HG03575 (cell line): ENCODE data around the gene POLD1.
"Not testable (repeated sequence)": the region's sequence is repeated elsewhere in the genome, so short reads cannot be mapped to it uniquely, and the experiment has no call there.

Experiments
- ATAC-seq: cut with Tn5 transposase; IDR thresholded peaks from one replicate; pipeline ENCODE4 v1.9.1; 2021; ENCODE audit not compliant: unreplicated experiment, insufficient number of reproducible peaks, low FRiP score; ENCODE audit errors: extremely low read depth

POLD1 gene

DNA sequence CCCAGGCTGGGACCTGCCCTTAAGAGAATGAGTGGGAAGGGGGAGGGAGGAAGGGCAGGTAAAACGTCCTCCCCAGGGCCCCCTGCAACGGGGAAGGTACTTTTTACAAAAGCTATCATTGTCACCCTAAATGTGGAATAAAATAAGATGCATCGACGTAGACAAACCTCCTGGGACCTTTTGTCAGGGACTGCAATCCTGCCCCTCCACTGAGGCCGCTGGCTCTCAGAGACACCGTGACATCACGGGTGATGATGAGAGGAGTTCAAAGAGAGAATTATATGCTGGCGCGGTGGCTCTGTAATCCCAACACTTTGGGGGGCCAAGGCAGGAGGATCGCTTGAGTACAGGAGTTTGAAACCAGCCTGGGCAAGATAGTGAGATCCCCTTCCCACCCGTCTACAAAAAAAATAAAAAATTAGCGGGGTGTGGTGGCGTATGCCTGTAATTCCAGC is 46.8 kb downstream of the POLD1 start:
- ATAC-seq, result no peak

DNA sequence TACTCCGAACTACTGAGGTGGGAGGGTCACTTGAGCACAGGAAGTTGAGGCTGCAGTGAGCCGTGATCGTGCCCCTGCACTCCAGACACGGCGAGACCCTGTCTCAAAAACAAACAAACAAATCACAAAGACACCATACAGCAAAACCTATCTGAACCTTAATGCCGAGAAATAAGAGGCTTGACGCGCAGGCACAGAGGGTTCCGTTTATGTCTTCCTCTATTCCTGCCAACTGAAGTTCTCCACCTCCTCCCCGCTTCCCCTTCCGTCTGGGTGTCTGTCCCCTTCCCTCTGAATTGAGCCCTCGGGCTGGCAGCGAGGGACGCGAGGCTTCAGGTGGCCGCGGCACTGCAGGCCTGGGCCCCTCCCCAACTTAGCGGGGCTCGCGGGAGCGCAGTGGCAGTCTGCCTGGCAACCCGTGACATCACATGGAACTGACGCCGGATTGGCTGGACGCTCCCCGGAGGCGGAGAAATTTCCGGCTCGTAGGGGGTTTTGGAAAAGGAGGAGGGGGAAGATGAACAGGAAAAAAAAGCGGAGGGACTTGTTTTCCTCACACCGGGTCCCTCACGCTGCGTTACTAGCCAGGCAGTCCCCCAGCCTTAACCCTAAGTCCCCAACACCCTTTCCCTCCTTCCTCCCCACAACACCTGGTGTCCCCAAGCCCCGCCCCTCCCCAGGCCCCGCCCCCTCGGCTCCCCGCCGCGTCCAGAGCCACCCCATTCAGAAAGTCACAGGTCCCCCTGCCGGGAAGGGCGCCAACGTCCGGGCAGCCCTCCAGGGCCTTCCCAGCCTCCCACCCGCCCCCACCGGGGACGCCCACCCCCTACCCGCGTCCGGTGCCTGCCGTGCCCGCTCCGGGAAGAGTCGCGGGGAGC is 47.4 kb downstream of the POLD1 start:
- no peak for ATAC-seq

DNA sequence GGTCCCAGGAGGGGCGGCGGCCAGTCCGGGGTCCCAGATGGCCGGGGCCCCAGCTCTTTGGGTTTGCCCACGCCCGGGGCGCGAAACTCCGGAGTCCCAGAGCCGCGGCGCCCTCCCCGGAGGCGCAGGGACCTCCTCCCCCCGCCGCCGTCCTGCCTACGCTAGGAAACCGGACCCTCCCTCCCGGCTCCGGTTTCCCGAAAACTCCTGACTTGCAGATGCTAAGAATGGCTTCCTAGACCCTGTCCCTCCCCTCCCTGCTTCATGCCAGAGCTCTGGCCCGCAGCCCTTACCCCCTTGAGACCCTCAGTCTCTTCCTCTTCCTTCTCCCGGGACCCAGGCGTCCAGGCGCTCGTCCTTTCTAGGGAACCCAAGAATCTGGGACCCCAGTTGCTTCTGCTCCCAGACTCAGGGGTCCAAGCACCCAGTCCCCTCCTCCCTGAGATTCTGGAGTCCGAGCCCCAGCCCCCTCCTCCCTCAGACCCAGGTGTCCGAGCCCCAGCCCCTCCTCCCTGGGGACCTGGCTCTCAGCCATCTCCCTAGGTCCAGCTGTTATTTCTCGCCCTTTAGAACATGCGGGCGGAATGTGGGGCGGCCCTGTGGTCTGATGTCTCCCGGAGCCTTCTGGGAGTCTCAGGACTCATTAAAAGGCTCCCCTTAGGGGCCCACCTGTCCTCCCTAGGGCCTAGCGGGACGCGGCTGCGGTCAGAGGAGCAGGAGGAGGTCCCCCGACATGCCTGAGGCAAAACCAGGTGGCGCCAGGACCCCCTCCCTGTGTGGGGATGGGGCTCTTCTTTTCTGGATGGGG is 48.3 kb downstream of the POLD1 start, which contains the start of gene MYBPC2:
TSS of gene MYBPC2 (plus strand) at position 672 of the 808 bp plus-strand sequence. CDS start at position 734, 62 bp downstream.
- ATAC-seq, result no peak

DNA sequence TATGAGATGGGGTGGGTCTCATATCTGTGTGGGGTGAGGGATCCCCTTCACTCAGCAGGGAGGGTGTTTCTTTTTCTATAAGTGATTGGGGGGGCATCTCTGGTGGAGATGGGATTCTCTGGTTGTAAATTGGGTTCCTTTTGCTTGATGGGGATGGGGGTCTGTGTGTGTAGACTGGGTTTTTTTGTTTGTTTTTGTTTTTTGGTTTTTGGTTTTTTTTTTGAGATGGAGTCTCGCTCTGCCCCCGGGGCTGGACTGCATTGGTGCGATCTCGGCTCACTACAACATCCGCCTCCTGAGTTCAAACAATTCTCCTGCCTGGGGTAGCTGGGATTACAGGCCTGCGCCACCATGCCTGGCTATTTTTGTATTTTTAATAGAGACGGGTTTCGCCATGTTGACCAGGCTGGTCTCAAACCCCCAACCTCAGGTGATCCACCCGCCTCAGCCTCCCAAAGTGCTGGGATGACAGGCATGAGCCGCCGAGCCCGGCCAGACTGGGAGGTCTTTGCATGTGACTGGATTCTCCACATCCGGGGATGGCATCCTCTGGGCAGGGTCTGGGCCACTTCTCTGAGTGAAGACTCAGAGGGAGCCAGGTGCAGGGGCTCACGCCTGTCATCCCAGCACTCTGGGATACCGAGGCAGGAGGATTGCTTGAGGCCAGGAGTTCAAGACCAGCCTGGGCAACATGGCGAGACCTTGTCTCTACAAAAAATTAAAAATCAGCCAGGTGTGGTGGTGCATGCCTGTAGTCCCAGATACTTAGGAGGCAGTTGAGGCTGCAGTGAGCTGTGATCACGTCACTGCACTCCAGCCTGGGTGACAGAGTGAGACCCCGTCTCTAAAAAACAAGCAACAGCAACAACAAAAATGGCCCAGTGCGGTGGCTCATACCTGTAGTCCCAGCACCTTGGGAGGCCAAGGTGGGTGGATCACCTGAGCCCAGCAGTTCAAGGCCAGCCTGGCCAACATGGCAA is 49.3 kb downstream of the POLD1 start:
- no peak for ATAC-seq

DNA sequence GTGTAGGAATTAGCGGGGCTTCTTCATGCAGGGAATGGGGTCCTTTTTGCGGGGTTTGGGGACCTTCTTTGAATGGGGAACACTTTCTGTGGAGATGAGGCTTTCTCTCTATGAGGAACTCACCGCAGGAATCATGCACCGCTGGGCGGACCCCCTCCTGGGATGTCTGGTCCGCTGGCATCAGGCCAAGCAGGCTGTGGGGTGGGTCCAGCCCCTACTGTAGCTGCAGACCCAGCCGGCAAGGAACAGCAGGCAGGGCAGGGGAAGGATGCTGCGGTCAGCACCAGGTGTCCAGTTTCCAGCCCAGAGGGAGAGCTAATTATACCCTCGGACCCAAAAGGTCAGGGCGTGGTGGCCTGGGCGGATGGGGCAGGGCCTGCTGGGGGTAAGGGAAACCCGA is 50.4 kb downstream of the POLD1 start:
- ATAC-seq, result no peak

DNA sequence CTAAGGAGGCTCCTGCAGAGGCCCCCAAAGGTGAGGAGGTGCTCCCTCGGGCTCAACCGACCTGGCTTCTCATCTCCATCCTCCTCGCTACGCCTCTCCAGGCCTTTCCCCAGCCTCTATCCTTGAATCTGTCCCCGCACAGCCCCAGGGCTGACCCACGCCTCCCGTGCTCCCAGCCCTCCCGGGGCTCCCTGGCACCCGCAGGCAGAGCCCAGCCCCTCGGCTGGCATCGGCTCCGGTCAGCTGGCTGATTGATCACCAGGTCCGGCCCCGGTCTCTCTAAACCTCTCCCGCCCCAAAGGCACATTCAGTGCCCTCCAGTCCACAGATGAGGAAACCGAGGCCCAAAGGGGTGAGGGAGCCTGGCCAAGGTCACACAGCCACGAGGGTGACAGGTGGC is 51.1 kb downstream of the POLD1 start:
- ATAC-seq, result no peak

DNA sequence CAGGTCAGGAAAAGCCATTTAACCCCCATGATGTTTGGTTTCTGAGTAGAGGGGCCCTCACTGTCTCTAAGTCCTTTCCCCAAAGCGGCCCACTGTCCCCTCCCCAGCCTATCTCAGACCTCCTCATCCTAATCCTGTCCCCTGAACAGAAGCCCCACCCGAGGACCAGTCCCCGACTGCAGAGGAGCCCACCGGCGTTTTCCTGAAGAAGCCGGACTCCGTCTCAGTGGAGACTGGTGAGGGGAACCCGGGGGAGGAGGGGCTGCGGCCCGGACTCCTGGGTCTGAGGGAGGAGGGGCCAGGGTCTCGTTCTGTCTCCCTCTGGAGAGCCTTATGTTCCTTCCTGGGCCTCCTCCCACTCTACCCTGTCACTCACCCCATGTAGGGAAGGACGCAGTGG is 51.5 kb downstream of the POLD1 start:
- ATAC-seq, result no peak

DNA sequence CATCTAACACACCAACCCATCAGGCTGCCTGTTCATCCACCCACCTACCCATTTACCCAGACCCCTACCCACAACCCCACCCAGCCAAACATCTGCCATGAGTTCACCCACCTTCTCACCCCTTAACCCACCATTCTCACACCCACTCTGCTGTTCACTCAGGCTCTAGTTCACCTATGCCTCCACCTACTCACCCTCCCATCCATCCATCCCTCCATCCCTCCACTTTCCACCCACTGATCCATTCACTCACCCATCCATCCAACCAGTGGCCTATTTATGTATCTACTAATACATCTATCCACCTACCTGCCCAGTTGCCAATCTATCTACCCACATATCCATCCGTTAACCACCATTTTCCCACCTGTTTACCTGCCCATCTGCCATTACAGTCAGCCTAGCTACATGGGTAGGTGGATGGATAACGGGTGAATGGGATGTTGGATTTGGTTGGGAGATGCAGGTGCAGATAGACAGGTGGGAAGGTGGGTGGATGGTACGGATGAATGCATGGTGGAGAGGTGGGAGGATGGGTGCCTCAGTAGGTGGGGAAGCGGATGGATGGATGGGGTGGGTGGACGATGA is 53.8 kb downstream of the POLD1 start:
- no peak for ATAC-seq

DNA sequence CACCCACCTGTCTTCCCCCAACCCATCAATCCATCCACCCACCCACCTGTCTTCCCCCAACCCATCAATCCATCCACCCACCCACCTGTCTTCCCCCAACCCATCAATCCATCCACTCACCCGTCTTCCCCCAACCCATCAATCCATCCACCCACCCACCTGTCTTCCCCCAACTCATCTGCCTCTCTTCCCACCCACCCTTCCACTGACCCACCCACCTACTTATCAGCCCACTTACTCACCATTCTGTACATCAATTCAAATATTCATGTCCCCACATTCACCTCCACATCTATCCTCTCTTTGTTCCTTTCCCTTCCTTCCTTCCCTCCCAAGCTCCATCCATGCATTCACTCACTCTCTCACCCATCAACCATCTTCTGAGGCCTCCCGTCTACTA is 55.0 kb downstream of the POLD1 start:
- not testable (repeated sequence) for ATAC-seq

DNA sequence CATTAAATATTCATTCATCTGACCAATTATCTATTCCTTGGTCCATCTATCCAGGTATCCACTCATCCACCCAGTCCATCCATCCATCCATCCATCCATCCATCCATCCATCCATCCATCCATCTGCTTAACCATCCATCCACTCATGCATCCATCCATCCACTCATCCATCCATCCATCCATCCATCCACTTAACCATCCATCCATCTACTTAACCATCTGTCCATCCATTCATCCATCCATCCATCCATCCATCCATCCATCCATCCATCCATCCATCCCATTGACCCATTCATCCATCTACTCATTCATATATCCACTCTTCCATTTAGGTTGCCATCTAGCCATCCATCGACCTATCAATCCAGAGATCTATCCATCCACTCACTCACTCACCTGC is 59.9 kb downstream of the POLD1 start:
- no peak for ATAC-seq

DNA sequence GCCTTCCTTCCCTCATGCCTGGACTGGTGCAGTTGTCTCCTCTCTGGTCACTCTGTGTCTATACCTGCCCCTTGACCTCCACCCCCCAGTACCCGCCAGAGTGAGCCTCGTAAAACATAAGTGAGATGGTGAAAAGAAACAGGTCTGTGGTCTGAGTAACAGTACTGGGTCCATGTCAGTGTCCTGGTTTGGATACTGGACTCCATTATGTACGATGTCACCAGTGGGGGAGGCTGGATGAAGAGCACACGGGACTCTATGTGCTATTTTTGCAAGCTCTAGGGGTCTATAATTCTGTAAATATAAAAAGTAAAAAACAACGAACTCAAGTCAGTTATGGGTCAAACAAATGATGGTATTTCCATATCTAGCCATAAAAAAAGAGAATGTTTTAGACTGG is 62.9 kb downstream of the POLD1 start:
- no peak for ATAC-seq

DNA sequence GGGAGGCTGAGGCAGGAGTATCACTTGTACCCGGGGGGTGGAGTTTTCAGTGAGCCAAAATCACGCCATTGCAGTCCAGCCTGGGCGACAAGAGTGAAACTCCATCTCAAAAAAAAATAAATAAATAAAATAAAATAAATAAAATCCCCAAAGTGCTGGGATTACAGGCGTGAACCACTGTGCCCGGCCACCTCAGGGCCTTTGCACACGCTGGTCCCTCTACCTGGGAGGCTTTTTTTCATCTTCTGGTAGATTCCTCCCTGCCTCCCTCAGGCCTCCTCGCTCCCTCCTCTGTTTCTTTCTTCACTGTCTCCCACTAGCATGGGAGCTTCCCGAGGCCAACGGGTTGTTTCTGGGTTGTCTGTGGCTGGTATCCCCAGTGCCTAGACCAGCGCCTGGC is 63.6 kb downstream of the POLD1 start:
- no peak for ATAC-seq

DNA sequence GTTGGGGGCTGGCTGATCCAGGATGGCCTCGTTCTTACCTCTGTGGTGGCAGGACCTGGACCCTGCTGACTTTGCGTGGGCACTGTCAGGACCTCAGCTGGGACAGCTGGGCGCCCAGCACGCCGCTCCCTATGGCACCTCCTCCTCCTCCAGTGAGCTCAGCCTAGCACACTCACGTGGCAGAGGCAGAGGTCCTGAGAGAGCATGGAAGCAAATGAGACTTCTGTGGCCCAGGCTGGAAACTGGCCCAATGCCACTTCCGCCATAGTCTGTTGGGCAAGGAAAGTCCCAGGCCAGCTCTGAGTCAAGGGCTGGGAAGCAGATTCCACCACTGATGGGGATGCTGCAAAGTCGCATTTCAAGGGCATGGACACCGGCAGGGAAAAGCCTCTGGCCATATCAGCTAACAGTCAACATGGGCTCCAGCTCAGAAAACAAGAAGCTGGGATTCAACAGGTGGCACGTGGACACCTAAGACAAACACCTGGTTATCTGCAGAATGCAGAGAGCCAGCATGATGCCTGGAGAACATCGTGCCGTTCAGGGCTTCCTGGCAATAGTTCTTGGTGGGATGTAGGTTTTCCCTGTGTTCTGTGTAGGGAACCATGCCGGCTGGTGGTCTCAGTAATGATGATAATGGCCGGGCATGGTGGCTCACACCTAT is 65.2 kb downstream of the POLD1 start:
- ATAC-seq, result no peak

DNA sequence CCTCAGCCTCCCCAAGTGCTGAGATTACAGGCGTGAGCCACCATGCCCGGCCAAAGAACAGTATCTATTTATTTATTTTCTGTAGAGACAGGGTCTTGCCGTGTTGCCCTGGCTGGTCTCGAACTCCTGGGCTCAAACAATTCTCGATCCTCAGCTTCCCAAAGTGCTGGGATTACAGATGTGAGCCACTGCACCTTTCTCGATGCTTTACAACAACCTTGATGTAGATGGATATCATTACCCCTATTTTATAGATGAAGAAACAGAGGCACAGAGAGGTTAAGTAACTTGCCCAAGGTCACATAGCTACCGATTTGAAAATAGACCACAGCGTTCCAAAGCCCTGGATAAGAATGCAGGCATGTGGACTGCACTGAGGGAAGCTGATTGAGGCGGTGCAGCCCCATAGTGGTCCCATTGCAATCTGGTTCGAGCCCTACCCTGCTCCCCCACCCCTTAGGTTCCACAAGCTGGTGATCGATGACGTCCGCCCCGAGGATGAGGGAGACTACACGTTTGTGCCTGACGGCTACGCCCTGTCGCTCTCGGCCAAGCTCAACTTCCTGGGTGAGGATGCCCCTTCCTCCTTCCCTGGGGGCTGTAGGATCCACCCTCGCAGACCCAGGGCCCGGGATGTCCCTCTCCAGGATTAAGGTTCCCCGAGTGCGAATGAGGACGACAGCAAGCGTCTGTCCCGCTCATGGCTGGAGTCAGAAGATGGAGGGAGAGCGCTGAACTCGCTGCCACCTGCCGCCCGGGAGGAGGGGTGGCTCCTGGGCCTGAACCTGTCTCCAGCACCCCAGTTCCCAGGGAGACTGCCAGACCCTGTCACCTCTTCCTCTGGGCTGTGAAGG is 66.4 kb downstream of the POLD1 start:
- no peak for ATAC-seq

DNA sequence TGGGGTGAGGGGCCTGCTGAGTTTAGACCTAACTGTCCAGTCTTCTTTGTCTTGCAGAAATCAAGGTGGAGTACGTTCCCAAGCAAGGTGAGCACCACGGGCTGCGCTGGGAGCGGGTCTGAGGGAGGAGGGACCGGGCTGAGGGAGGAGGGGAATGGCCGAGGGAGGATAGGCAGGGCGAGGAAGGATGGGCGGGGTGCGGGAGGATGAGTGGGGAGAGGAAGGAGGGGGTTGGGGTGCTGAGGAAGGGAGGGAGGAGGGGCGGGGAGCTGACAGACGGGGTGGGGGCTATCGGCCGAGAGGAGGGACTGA is 67.0 kb downstream of the POLD1 start:
- no peak for ATAC-seq

DNA sequence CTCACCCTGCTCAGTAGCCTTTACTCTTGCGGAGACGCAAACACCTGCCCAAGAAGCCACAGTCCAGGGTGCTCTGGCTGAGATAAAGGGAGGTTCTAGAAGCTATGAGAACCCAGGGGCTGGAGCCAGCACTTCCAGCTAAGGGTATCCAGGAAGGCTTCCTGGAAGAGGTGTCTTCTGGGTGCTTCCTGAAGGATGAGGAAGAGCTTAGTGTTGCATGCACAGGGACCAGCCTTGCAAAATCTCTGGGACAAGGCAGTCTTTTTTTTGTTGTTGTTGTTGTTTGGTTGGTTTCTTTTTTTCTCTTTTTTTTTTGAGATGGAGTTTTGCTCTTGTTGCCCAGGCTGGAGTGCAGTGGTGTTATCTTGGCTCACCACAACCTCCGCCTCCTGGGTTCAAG is 69.1 kb downstream of the POLD1 start:
- ATAC-seq, result no peak

DNA sequence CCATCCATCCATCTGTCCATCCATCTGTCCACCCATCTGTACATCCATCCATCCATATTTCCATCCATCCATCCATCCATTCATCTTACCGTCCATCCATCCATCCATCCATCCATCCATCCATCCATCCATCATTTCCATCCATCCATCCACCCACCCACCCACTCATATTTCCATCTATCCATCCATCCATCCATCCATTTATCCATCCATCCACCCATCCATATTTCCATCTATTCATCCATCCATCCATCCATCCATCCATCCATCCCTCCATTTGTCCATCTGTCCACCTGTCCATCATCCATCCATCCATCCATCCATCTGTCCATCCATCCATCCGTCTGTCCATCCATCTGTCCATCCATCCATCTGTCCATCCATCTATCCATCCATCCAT is 71.8 kb downstream of the POLD1 start:
- ATAC-seq, result no peak
